Breast epithelium (tissue), 4 donors: ENCODE measurements around the gene ZCCHC9. TPM values are rescaled to one million over a fixed set of nuclear protein-coding genes. Genes with fewer than 3 reads are reported as not detected.

Experiments used
- DNase-seq, 2 donors: peaks; one replicate each; pipeline ENCODE4 v3.0.0-alpha.2; 2019; ENCODE audit warnings: low spot score in 2 of 2
- H3K27ac ChIP-seq, 2 donors: fragments of 200-600 bp; sonication (generic) in 1 of 2; one replicate each; pipeline ENCODE4 v1.5.1; 2016 to 2019; ENCODE audit warnings: mild to moderate bottlenecking in 1 of 2
- H3K27me3 ChIP-seq, 2 donors: fragments of 200-600 bp; sonication (generic) in 1 of 2; one replicate each; pipeline versions ENCODE4 v1.5.1 to v1.6.0; 2017 to 2019; ENCODE audit warnings: control low read depth in 1 of 2, mild to moderate bottlenecking in 1 of 2
- H3K36me3 ChIP-seq: fragments of 200-600 bp; one replicate; pipeline ENCODE4 v1.5.1; 2019
- H3K4me1 ChIP-seq, 2 donors: fragments of 200-600 bp; sonication (generic); one replicate each; pipeline ENCODE4 v1.5.1; 2016 to 2019; ENCODE audit warnings: control low read depth in 1 of 2
- H3K4me3 ChIP-seq, 3 donors: fragments of 200-600 bp; sonication (generic); 1 replicate in 2 of 3; 2 replicates in 1 of 3; pipeline ENCODE4 v1.5.1; 2016 to 2019; ENCODE audit warnings: mild to moderate bottlenecking in 3 of 3, moderate library complexity in 2 of 3
- H3K9me3 ChIP-seq, 2 donors: fragments of 200-600 bp; sonication (generic) in 1 of 2; one replicate each; pipeline ENCODE4 v1.5.1; 2016 to 2019; ENCODE audit warnings: control low read depth in 1 of 2
- POLR2A ChIP-seq: fragments of 450-650 bp; IDR thresholded peaks from one replicate; pipeline ENCODE4 v1.6.1; 2016; ENCODE audit warnings: antibody characterized with exemption, mild to moderate bottlenecking, moderate library complexity
- POLR2AphosphoS5 ChIP-seq, 3 donors: sonication (generic); formaldehyde crosslinking; IDR thresholded peaks; one replicate each; pipeline ENCODE4 v1.6.1; 2017; ENCODE audit warnings: antibody characterized with exemption in 3 of 3
- intact Hi-C: fragments of 100-400 bp; cut with DNase I; formaldehyde crosslinking; loops from one replicate; pipeline ENCODE4 v1.15.1; 2023; ENCODE audit warnings: low total_unique reads
- total RNA-seq, 3 donors: library from RNA; depleted of rRNA; stranded (reverse); fragments of >200 nt; gene quantifications; one replicate each; pipeline ENCODE4 v1.1.0, GENCODE V29; 2016
- TF ChIP-seq, protein P1 (sequence below), 3 donors: fragments of 450-650 bp; IDR thresholded peaks; one replicate each; pipeline ENCODE4 v1.5.1; 2016 to 2017; ENCODE audit warnings: antibody characterized with exemption in 3 of 3, mild to moderate bottlenecking in 3 of 3, moderate library complexity in 3 of 3

ZCCHC9 gene
- total RNA-seq, 3 donors from 2014 or later = 18.7 to 34.4 (median 19.2) TPM

DNA sequence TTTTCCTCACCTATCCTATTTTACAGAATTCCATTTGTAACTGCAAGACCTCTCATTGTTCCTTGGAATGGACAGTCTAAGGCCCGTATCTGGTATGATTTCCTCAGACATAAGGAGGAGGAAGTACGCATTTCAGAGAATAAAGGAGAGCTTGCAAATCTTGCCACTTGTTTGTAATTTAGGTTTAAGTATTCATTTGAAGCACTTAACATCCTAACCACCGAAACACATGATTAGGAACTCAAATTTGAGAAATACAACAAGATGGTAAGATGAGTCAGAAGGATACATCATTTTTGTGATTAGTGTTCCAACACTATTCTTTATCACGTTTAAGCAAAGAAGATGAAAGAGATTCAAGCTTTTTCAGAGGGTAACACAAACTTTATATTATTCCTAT lies 3.9 kb upstream of the ZCCHC9 start:
- peaks cover 2 to 3% of the 10 kb centered on the region in 2 donors for H3K9me3 ChIP-seq
- no peaks in the 10 kb centered on the region for H3K36me3 ChIP-seq
- TF ChIP-seq POLR2AphosphoS5 (IDR thresholded peaks at IDR 0.05) = no peak
- no peak for TF ChIP-seq POLR2A
- TF ChIP-seq, protein P1, sequence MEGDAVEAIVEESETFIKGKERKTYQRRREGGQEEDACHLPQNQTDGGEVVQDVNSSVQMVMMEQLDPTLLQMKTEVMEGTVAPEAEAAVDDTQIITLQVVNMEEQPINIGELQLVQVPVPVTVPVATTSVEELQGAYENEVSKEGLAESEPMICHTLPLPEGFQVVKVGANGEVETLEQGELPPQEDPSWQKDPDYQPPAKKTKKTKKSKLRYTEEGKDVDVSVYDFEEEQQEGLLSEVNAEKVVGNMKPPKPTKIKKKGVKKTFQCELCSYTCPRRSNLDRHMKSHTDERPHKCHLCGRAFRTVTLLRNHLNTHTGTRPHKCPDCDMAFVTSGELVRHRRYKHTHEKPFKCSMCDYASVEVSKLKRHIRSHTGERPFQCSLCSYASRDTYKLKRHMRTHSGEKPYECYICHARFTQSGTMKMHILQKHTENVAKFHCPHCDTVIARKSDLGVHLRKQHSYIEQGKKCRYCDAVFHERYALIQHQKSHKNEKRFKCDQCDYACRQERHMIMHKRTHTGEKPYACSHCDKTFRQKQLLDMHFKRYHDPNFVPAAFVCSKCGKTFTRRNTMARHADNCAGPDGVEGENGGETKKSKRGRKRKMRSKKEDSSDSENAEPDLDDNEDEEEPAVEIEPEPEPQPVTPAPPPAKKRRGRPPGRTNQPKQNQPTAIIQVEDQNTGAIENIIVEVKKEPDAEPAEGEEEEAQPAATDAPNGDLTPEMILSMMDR (IDR thresholded peaks at IDR 0.05) = no peak
- H3K4me3 ChIP-seq = no peak overlapping the region
- H3K27me3 ChIP-seq = no peaks in the 10 kb centered on the region
- peaks cover 0 to 5% of the 10 kb centered on the region in 2 donors for H3K4me1 ChIP-seq
- no peak overlapping the region for H3K27ac ChIP-seq
- no peak for DNase-seq
- intact Hi-C loops = no loop called here

DNA sequence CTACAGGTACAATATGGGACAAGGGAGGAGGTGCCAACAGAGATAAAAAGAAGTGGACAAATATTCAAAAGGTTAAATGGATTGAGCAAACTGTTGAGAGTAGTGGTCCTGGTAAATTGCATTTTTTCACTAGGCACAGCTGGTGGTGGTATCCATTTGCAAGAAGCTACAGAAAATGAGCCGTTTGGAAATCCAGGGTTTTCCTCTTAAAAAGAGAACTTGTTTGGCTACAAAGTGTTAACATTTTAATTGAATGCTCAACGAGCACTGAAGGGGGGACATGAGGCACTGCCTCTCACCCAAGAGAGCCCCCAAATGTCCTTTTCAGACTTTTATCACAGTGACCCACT lies 491 bp upstream of the ZCCHC9 start:
- Histone ChIP-seq H3K27ac (peak overlapping the region; percentile 94 to 97), H3K9me3 (no peaks in the 10 kb centered on the region), H3K4me3 (peak overlapping the region; percentile 65 to 94 (median 92)), H3K36me3 (no peaks in the 10 kb centered on the region), H3K4me1 (peaks cover 0 to 5% of the 10 kb centered on the region in 2 donors), H3K27me3 (no peaks in the 10 kb centered on the region)
- intact Hi-C loops = no loop called here
- TF ChIP-seq, protein P1 (IDR thresholded peaks at IDR 0.05) = no peak
- TF ChIP-seq POLR2A (no peak), POLR2AphosphoS5 (IDR thresholded peaks at IDR 0.05) (no peak)
- no peak for DNase-seq

DNA sequence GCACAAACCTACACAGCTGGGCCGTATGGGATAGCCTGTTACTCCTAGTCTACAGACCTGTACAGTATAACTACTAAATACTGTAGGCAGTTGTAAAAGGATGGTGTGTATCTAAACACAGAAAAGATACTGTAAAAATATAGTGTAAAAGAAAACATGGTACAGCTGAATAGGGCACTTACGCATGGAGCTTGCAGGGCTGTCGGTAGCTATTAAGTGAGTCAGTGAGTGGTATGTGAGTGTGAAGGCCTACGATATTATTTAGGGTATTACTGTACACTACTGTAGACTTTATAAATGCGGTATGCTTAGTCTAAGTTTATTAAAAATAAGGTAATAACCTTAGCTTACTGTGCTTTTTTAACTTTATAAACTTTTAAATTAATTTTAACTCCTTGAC lies 1.2 kb downstream of the ZCCHC9 start:
- no peak overlapping the region for H3K27ac ChIP-seq
- no peaks in the 10 kb centered on the region for H3K27me3 ChIP-seq
- no peak for DNase-seq
- H3K4me1 ChIP-seq = peaks cover 0 to 5% of the 10 kb centered on the region in 2 donors
- no peaks in the 10 kb centered on the region for H3K36me3 ChIP-seq
- TF ChIP-seq POLR2AphosphoS5 (IDR thresholded peaks at IDR 0.05) = no peak
- H3K4me3 ChIP-seq = peak overlapping the region in 2 of 3 donors; percentile 92 to 94
- H3K9me3 ChIP-seq = no peaks in the 10 kb centered on the region
- intact Hi-C loops = no loop called here

DNA sequence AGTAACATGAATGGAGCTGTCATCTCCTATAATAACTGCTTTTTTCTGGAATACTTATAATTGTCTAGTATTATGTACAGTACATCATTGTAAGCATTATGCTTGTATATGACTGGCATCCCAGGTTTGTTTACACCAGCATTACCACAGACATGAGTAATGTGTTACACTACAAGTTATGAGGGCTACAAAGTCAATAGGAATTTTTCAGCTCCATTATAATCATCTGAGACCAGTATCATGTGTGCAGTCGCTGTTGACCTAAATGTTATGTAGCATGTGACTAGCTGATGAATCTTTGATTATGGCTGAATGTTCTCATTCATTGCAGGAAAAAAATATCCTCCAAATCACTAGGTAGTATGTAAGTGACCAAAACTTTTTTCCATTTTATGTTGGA lies 2.2 kb downstream of the ZCCHC9 start:
- Histone ChIP-seq H3K9me3 (no peaks in the 10 kb centered on the region), H3K27ac (no peak overlapping the region), H3K4me1 (peaks cover 0 to 5% of the 10 kb centered on the region in 2 donors), H3K4me3 (no peak overlapping the region), H3K27me3 (no peaks in the 10 kb centered on the region), H3K36me3 (no peaks in the 10 kb centered on the region)
- intact Hi-C loops = no loop called here
- no peak for DNase-seq
- TF ChIP-seq POLR2AphosphoS5 (IDR thresholded peaks at IDR 0.05) (no peak), POLR2A (no peak)
- TF ChIP-seq, protein P1 (IDR thresholded peaks at IDR 0.05) = no peak

DNA sequence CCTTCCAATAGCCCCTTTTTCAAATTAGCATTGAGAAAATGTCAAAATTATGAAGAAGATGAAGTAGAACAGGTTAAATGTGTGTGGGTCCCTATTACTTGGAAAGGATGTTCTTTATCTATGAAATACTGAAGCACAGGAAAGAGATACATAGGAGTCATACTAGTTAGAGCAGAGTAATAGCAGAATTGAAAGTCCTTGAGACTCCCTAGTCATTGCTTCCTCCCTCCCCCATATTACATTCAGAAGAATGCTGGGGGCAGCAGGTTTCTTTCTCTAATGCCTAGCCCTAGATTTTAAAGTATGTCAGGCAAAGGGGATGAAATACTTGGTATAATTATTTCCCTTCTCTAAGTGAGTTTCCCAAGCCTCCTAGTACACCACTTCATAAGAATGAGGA lies 4.4 kb downstream of the ZCCHC9 start:
- intact Hi-C loops = no loop called here
- TF ChIP-seq, protein P1 (IDR thresholded peaks at IDR 0.05) = no peak
- TF ChIP-seq POLR2A (no peak), POLR2AphosphoS5 (IDR thresholded peaks at IDR 0.05) (no peak)
- DNase-seq = no peak

DNA sequence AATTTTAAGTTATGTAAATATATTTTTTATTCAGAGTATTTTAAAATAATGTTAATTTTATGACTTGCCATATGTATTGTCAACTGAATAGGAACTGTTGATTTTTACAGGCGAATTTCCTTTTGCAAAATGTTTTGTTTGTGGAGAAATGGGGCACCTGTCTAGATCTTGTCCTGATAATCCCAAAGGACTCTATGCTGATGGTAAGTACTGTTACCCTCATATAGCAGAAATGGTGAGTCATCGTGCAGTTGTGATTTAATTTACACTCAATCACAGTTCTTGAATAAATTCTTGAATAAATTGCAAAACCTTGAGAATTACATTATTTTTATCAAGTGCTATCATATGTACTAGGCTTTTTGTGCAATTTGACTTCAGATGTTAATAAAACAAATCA lies 7.4 kb downstream of the ZCCHC9 start:
- intact Hi-C loops = no loop called here
- no peak for TF ChIP-seq POLR2AphosphoS5 (IDR thresholded peaks at IDR 0.05)
- no peak for TF ChIP-seq POLR2A
- TF ChIP-seq, protein P1 (IDR thresholded peaks at IDR 0.05) = no peak

More for the DNA sequence above, 4.4 kb downstream of the ZCCHC9 start:
- Histone ChIP-seq H3K36me3 (no peaks in the 10 kb centered on the region), H3K4me3 (no peak overlapping the region), H3K27ac (no peak overlapping the region), H3K4me1 (peaks cover 0 to under 1% of the 10 kb centered on the region in 2 donors), H3K9me3 (no peaks in the 10 kb centered on the region), H3K27me3 (no peaks in the 10 kb centered on the region)

More for the DNA sequence above, 7.4 kb downstream of the ZCCHC9 start:
- no peaks in the 10 kb centered on the region for H3K27me3 ChIP-seq
- no peaks in the 10 kb centered on the region for H3K9me3 ChIP-seq
- no peaks in the 10 kb centered on the region for H3K4me1 ChIP-seq
- no peak for DNase-seq
- H3K36me3 ChIP-seq = no peaks in the 10 kb centered on the region
- H3K27ac ChIP-seq = no peak overlapping the region
- H3K4me3 ChIP-seq = no peak overlapping the region
